PC-3 (cell line): ENCODE results near the gene DNM3. TPM values are rescaled to one million over a fixed set of nuclear protein-coding genes. Genes with fewer than 3 reads are reported as not detected.

Source experiments
- ATAC-seq: fragments of 200-7000 bp; cut with Tn5 transposase; 2 replicates; pipeline ENCODE4 v1.9.1; 2020; ENCODE audit warnings: mild to moderate bottlenecking, moderate library complexity
- BruUV-seq: library from RNA; stranded (reverse); fragments of 400-500 nt; replicated peaks from 2 replicates; lab custom pipeline; 2021; lab: Mats Ljungman, UMichigan
- CTCF ChIA-PET: fragments of 300-600 bp; sonication (Branson Sonifier 250); formaldehyde crosslinking; loops from one replicate; lab custom pipeline; 2022; ENCODE audit warnings: antibody characterized with exemption; lab: Charles Lee
- POLR2A ChIA-PET: fragments of 300-600 bp; sonication (Branson Sonifier 250); formaldehyde crosslinking; loops from one replicate; lab custom pipeline; 2022; ENCODE audit warnings: antibody characterized with exemption; ENCODE audit not compliant: unreplicated experiment; lab: Charles Lee
- DNase-seq: peaks from one replicate; pipeline ENCODE4 v3.0.0-alpha.2; 2015
- H2AFZ ChIP-seq: fragments of 300-600 bp; sonication (generic); 2 replicates; pipeline ENCODE4 v1.6.0; 2016; ENCODE audit warnings: antibody characterized with exemption, low read length
- H3F3A ChIP-seq: fragments of 300-600 bp; sonication (generic); one replicate; pipeline ENCODE4 v1.6.0; 2017; ENCODE audit warnings: antibody characterized with exemption, low read length, control low read depth, mild to moderate bottlenecking; ENCODE audit not compliant: unreplicated experiment
- H3K27ac ChIP-seq: fragments of 300-600 bp; sonication (generic); 2 replicates; pipeline ENCODE4 v1.5.1; 2016; ENCODE audit warnings: mild to moderate bottlenecking, low read length
- H3K27me3 ChIP-seq: fragments of 300-600 bp; sonication (generic); 2 replicates; pipeline ENCODE4 v1.6.1; 2016; ENCODE audit warnings: low read length, mixed read lengths
- H3K36me3 ChIP-seq: fragments of 300-600 bp; sonication (generic); 2 replicates; pipeline ENCODE4 v1.6.1; 2016; ENCODE audit warnings: low read depth, mixed run types, low read length, mixed read lengths
- H3K4me1 ChIP-seq: fragments of 300-600 bp; sonication (generic); 2 replicates; pipeline ENCODE4 v1.5.1; 2016; ENCODE audit warnings: low read length; ENCODE audit not compliant: insufficient read depth
- H3K4me2 ChIP-seq: fragments of 300-600 bp; sonication (generic); 2 replicates; pipeline ENCODE4 v1.6.0; 2016; ENCODE audit warnings: low read length
- H3K4me3 ChIP-seq: fragments of 300-600 bp; sonication (generic); 2 replicates; pipeline ENCODE4 v1.5.1; 2016; ENCODE audit warnings: mild to moderate bottlenecking, low read length, mixed read lengths
- H3K79me2 ChIP-seq: fragments of 300-600 bp; sonication (generic); 2 replicates; pipeline ENCODE4 v1.6.1; 2017; ENCODE audit warnings: low read length, mixed read lengths
- H3K9ac ChIP-seq: fragments of 300-600 bp; sonication (generic); 2 replicates; pipeline ENCODE4 v1.6.0; 2016; ENCODE audit warnings: mild to moderate bottlenecking, low read length
- H3K9me2 ChIP-seq: fragments of 300-600 bp; sonication (generic); replicated peaks from 2 replicates; pipeline ENCODE4 v1.6.1; 2016; ENCODE audit warnings: mixed run types, low read length, mixed read lengths
- H3K9me3 ChIP-seq: fragments of 300-600 bp; sonication (generic); 2 replicates; pipeline ENCODE4 v1.6.1; 2016; ENCODE audit warnings: low read length, mixed read lengths
- H4K20me1 ChIP-seq: fragments of 300-600 bp; sonication (generic); 2 replicates; pipeline ENCODE4 v1.6.1; 2016; ENCODE audit warnings: low read length, mixed read lengths
- CTCF ChIP-seq: fragments of 300-600 bp; sonication (generic); conservative IDR thresholded peaks from 2 replicates; pipeline ENCODE4 v1.5.1; 2017; ENCODE audit warnings: antibody characterized with exemption, low read depth, mild to moderate bottlenecking, low read length
- EZH2 ChIP-seq: fragments of 300-600 bp; sonication (generic); IDR thresholded peaks from one replicate; pipeline ENCODE4 v1.6.1; 2017; ENCODE audit warnings: antibody characterized with exemption, mild to moderate bottlenecking, low read length; ENCODE audit not compliant: unreplicated experiment
- EZH2phosphoT487 ChIP-seq: fragments of 300-600 bp; sonication (generic); IDR thresholded peaks from 2 replicates; pipeline ENCODE4 v1.6.1; 2018; ENCODE audit warnings: mild to moderate bottlenecking, antibody characterized with exemption, low read length, borderline replicate concordance
- intact Hi-C: fragments of 100-400 bp; cut with micrococcal nuclease; formaldehyde crosslinking; loops from 2 replicates; pipeline ENCODE4 v1.9.0; 2023
- total RNA-seq: library from RNA; depleted of rRNA; stranded (reverse); fragments of >200 nt; gene quantifications from 2 replicates; pipeline ENCODE4 v1.2.3, GENCODE V29; 2014

DNM3 gene
- total RNA-seq, 1 experiment from 2014 or later: 0.98 TPM

- Histone ChIP-seq H3K4me3 (no peak overlapping the region), H3K4me2 (peak overlapping the region; percentile 74), H4K20me1 (no peaks in the 10 kb centered on the region), H3F3A (peaks cover 4% of the 10 kb centered on the region), H3K79me2 (no peaks in the 10 kb centered on the region), H3K27me3 (no peaks in the 10 kb centered on the region), H3K9ac (no peak overlapping the region), H3K4me1 (peaks cover 24% of the 10 kb centered on the region), H3K9me3 (no peaks in the 10 kb centered on the region), H3K36me3 (no peaks in the 10 kb centered on the region), H3K27ac (no peak overlapping the region), H2AFZ (no peak overlapping the region), H3K9me2 (no peaks in the 10 kb centered on the region)
- DNase-seq (no peak), ATAC-seq (no peak)
- BruUV-seq: no TSS peak
- no peak for TF ChIP-seq CTCF
- intact Hi-C loops: loop anchor here (5.0 kb wide), 1 partner anchor 53 kb away; no protein-coding TSS in a partner anchor
- POLR2A ChIA-PET: no interaction called here
- CTCF ChIA-PET: no interaction called here
Observed at GRCh38 chr1:172344444-172344843, 503.1 kb downstream of the DNM3 start.

GRCh38 chr1:172345077-172345476 lies 503.8 kb downstream of the DNM3 start:
- H3K27me3 ChIP-seq: no peaks in the 10 kb centered on the region
- ATAC-seq: no peak
- no peaks in the 10 kb centered on the region for H3K36me3 ChIP-seq
- H3K4me1 ChIP-seq: peaks cover 24% of the 10 kb centered on the region
- no TSS peak for BruUV-seq
- intact Hi-C loops: no loop called here
- POLR2A ChIA-PET: no interaction called here
- H3K79me2 ChIP-seq: no peaks in the 10 kb centered on the region
- no peak overlapping the region for H3K4me2 ChIP-seq
- CTCF ChIA-PET: no interaction called here
- H3F3A ChIP-seq: peaks cover 4% of the 10 kb centered on the region
- H2AFZ ChIP-seq: no peak overlapping the region
- DNase-seq: no peak
- H3K4me3 ChIP-seq: no peak overlapping the region
- no peaks in the 10 kb centered on the region for H3K9me2 ChIP-seq
- H3K9me3 ChIP-seq: no peaks in the 10 kb centered on the region
- H3K9ac ChIP-seq: no peak overlapping the region
- TF ChIP-seq EZH2 (no peak), EZH2phosphoT487 (no peak), CTCF (no peak)
- H3K27ac ChIP-seq: no peak overlapping the region
- H4K20me1 ChIP-seq: no peaks in the 10 kb centered on the region

GRCh38 chr1:172347416-172347815 lies 506.1 kb downstream of the DNM3 start:
- no peaks in the 10 kb centered on the region for H3K9me2 ChIP-seq
- no peaks in the 10 kb centered on the region for H3K27me3 ChIP-seq
- H3K36me3 ChIP-seq: no peaks in the 10 kb centered on the region
- peaks cover 10% of the 10 kb centered on the region for H3F3A ChIP-seq
- no peak for TF ChIP-seq EZH2phosphoT487
- no peak for TF ChIP-seq EZH2
- no peak for TF ChIP-seq CTCF
- intact Hi-C loops: no loop called here
- ChIA-PET POLR2A (no interaction called here), CTCF (no interaction called here)
- no peaks in the 10 kb centered on the region for H3K9me3 ChIP-seq
- no peaks in the 10 kb centered on the region for H4K20me1 ChIP-seq
- no peak overlapping the region for H3K27ac ChIP-seq
- no TSS peak for BruUV-seq
- ATAC-seq: no peak
- DNase-seq: no peak
- no peak overlapping the region for H2AFZ ChIP-seq
- peaks cover 41% of the 10 kb centered on the region for H3K4me1 ChIP-seq
- H3K4me2 ChIP-seq: no peak overlapping the region
- H3K9ac ChIP-seq: no peak overlapping the region
- H3K4me3 ChIP-seq: no peak overlapping the region
- H3K79me2 ChIP-seq: no peaks in the 10 kb centered on the region
